ENCODE data around the gene MX2.
"Not testable (repeated sequence)": the region's sequence is repeated elsewhere in the genome, so short reads cannot be mapped to it uniquely, and the experiment has no call there.

Gene MX2

DNA sequence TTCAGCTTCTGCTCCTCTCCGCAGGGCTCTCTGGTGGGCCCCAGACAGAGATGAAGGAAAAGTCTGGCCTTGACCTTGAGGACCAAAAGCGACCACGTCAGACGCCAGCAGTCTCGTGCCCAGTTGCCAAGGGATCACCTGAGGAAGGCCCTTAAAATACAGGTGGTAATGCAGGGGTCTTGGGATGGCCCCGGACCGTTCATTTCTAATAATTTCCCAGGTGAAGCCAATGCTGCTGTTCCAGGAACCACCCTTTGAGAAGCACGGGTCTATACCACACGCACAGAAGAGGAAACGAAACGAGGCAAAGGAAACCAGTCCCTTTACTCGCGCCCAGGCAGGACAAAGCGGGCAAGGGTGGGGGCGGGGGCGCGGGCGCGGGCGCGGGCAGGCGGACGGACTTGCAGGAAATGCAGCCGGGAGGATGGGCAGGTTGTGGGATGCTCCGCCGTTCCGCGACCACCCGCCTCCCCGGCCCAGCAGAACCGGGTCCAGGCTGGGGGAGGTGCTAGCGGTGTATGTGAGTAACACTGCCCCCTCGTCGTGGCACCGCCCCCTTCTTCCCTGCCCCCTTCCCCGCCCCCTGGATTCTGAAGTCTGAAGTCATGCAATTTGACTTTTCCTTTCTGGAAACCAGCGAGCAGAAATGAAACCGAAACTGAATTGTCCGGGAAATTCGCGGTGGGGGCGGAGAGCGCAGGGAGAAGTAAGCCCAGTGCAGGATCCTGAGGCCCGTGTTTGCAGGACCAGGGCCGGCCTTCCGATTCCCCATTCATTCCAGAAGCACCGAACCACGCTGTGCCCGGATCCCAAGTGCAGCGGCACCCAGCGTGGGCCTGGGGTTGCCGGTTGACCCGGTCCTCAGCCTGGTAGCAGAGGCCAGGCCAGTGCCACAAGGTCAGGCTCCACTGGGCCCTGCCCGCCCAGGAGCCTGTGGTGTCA lies 58.4 kb downstream of the MX2 start:
- DNase-seq, result peak; percentile 52

DNA sequence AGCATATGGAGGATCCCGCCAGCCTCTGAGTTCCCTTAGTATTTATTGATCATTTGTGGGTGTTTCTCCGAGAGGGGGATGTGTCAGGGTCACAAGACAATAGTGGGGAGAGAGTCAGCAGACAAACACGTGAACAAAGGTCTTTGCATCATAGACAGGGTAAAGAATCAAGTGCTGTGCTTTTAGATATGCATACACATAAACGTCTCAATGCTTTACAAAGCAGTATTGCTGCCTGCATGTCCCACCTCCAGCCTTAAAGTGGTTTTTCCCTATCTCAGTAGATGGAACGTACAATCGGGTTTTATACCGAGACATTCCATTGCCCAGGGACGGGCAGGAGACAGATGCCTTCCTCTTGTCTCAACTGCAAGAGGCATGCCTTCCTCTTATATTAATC lies 59.2 kb downstream of the MX2 start:
- not testable (repeated sequence) for DNase-seq

DNA sequence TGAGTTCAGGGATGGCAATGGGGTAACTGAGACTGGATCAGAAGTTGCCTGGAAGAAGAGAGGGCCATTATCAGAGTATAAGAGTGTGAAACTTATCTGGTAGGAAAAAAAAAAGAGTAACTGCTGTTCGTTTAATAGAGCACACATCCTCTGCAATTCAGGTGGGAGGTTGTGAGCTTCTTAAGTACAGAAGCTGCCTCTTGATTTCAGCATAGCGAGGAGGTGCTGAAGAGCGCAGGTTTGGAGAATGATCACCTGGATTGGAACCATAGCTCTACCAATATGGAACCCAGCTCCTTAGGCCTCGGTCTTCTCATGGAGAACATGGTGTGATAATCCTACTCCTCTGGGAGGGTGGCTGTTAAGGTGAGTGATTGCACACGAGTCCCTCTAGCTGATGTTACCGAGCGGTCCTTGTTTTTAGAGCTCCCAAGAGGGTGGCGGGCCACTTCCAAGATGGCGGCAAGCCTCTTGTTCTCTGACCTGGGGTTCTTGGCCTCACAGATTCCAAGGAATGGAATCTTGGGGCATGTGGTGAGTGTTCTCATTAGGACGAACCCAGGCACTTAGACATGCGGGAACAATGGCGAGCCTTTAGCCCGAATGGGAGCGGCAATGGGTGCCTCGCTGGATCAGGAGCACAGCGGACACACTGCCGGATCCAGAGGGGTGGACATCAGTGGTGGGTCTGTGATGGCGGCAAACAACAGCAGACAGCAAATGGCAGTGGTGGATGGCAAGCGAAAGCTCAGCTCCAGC lies 60.9 kb downstream of the MX2 start:
- no peak for DNase-seq

DNA sequence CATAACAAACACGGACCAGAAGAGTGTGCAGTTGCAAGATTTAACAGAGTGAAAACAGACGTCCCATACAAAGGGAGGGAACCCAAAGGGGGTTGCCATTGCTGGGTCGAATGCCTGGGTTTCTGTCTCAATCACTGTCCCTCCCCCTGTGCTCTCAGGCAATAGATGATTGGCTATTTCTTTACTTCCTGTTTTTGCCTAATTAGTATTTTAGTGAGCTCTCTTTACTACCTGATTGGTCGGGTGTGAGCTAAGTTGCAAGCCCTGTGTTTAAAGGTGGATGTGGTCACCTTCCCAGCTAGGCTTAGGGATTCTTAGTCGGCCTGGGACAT lies 61.4 kb downstream of the MX2 start:
- not testable (repeated sequence) for DNase-seq

DNA sequence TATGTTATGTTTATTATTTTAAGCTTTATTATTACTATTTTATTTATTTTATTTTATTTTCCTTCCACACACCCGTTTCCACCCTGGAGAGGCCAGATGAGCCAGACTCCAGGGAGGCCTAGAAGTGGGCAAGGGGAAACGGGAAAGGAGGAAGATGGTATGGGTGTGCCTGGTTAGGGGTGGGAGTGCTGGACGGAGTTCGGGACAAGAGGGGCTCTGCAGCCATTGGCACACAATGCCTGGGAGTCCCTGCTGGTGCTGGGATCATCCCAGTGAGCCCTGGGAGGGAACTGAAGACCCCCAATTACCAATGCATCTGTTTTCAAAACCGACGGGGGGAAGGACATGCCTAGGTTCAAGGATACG lies 63.7 kb downstream of the MX2 start:
- DNase-seq, result no peak

DNA sequence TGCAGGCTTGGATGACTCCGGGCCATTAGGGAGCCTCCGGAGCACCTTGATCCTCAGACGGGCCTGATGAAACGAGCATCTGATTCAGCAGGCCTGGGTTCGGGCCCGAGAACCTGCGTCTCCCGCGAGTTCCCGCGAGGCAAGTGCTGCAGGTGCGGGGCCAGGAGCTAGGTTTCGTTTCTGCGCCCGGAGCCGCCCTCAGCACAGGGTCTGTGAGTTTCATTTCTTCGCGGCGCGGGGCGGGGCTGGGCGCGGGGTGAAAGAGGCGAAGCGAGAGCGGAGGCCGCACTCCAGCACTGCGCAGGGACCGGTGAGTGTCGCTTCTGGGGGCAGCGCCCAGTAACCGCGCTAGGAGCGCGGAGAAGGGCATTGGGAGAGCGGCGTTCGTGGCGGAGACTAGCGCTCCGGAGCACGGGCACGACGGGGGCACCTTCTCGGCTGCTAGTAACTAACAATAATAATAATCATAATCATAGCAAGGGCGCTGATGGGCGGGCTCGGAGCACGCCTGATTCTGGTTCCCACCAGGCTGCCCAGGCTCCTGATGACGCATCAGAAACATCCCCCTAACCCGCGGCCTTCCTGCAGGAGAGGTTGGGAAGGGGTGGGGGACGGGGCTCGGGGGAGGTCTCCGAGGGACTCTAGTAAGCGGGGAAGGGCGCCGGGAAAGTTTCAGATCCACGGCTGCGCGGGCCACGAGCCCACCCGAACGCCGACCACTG lies 64.3 kb downstream of the MX2 start, which contains the start of gene MX1:
Gene MX1, plus strand, starts transcription at position 286 of the 722 bp plus-strand sequence. CDS start 5,832 bp downstream, outside the sequence.
- DNase-seq, result no peak

DNA sequence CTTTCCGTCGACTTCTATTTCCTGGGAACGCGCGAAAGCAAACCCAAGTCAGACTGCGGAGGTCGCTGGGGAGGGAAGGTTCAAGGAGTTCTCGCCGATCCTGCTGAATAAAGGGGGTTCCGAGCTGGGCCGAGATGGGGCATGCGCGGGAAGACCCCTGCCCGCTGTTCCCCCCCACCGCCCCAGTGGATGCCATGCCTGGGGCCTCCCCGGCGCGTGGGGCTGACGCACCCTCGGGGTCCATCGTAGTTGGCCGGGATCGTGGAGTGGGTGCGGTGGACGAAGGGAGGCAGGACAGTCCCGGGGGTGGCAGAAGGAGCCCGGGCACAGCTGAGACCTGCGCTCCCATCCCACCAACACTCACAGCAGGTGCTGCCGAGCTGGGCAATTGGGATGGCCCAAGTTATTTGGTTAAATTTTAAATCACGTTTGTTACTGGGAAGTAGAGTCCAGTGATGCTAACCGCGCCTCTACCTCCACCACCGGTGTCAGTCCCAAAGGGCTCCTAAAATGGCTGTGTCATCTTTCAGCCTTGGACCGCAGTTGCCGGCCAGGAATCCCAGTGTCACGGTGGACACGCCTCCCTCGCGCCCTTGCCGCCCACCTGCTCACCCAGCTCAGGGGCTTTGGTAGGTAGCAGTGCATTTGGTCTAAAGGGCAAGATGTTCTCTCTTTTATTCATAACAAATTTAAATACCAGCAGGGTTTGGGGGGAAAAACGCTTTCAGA lies 65.0 kb downstream of the MX2 start:
- no peak for DNase-seq

DNA sequence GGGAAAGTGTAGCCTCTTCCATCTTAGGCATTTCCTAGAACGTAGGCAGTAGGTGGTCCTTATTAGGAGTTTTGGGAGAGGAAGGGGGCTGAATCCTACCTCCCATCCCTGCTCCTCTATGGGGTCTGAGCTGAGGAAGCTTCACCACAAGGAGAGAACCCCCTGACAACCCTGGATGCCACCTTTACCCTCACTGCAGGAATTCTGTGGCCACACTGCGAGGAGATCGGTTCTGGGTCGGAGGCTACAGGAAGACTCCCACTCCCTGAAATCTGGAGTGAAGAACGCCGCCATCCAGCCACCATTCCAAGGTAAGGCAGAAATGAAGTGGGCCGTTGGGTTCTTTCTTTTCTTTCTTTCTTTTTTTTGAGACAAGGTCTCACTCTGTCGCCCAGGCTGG lies 65.7 kb downstream of the MX2 start:
- DNase-seq, result no peak

DNA sequence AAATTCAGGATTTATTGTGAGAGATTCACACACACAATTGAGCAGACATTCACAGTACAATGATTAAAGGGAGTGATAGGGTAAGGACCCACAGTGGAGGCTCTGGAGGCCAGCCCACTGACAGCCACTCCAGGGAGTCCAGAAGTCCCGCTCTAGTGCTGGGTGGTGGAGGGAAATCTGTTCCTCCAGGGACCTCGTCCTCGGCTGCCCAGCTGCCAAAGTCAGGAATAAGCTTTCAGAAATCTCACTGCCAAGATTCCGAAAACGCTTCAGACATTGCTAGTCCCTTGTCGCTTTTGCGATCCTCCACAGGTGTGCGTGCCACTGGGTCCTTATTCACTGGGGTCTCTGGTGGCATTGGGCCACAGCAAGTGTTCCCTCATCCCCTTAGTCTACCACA lies 66.5 kb downstream of the MX2 start:
- no peak for DNase-seq

DNA sequence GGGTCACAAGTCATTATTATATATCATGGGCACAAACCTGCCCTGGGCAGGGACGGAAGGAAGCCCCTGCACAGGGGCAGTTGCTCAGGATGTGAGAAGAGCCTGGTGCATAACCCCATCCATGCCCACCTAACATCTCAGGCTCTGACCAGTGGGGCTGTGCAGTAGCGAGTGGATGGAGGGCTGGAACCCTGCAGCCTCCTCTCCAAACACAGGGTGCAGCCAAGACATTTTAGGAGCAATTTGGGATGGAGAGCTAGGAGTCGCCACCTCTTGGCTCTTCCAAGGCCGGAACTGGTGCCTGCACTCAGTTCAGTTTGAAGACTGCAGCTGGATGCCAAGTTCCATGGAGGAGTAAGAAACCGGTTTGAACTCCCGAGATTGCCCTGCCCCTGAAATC lies 67.0 kb downstream of the MX2 start:
- no peak for DNase-seq

DNA sequence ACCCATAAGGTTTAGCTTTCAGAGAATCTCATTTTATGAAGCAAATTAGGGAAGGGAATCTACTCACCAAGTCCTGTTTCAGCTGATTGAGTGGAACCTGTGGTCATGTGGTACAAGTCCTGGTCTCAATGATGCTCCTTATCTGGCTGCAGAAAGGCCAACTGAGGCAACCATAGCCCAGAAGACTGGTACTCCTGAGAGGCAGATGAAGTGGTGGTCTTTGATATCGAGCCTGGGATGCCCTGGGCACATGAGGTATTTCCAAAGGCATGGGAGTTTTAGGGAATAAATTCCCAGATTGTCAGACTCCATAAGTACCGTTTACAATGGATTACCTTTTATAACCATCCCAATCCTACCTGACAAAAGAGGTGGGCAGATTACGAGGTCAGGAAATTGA lies 67.5 kb downstream of the MX2 start:
- no peak for DNase-seq

DNA sequence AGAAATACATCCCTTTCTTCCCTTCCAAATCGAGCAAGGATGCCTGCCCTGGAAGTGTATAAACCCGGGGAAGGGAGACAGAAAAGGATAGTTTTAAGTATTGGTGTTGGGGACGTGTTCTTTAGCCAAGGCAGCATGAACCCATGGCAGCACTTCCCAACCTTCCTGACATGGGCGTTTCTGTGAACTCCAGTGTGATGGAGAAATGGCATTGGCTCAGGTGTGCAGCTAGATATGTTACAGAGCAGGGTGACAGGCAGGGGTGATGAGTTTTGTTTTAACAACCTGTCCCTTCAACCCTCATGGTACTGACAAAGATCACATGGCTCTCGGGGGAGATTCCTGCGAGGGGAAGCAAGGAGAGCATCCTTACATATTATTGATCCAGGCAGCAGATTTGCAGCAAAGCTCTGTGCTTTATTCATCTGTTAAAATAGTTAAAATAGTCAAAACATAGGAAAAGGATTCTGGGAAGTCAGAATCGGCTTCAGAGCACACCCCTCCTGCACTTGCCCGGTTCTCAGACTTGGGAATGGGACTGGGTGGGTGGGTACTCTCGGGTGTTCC lies 68.2 kb downstream of the MX2 start:
- no peak for DNase-seq

DNA sequence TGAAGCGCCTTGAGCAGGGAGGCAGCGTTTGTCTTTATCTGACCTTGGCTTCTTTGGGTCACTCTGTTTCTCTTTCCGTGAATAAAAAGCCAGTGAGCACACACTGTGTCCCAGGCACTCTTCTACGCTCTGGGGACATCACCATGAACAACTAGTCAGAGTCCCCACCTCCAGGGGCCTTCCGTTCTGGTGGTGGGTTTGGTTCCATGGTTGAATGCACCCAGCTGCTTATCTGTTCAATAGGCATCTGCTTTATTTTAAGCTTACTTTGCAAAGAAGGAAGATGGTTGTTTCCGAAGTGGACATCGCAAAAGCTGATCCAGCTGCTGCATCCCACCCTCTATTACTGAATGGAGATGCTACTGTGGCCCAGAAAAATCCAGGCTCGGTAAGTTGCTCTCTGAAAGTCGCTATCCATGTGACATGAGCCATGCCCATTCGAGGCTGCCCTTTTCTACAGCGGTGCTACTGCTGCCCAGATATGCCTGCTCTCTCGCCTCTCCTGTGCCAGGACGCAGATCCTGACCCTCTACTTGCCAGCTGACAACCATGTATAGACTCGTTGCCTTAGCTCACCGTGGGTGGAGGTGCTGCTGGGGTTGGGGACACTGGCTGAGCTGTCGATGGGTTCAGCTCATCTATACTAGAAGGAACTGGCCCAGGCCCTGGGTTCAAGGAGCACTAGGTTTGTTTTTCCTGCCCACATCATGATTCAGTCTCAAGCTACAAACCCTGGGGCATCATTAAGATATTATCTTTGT lies 70.1 kb downstream of the MX2 start:
- no peak for DNase-seq

DNA sequence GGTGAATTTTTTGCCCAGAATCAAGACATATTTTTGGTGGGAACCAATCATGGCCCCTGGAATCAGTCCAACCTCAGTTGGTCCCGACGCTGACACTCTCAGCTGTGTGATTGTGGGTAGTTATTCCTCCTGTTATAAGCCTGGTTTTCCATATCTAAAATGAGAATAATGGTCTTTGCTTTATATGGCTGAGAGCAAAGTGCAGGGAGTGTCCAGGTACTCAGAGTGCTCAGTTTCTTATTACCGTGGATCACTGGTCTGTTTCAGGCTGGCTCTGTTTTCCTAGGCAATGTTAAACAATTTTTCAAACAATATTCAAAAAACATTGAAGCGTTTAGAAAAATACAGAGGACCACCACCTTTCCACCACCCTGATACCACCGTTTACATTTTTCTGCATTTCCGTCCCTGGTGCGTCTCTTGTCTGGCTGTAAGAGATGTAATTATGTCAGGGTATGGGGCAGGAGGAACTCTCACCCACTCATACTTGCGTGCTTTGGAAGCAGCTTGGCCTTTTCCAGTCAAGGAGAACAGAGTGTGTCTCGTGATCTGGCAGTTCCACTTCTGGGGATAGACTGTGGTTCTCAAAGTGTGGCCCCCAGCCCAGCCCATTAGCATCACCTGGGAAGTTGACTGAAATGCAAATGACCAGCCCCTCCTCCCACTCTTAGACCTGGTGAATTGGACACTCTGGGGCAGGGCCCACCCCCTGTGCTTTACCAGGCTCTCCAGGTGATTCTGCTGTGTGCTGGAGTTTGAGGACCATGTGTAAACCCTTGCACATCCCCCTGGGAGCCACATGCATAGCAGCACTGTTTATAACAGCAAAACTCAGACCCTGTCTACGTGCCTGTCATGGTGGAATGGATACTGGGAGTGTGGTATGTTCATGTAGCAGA lies 71.0 kb downstream of the MX2 start:
- no peak for DNase-seq

DNA sequence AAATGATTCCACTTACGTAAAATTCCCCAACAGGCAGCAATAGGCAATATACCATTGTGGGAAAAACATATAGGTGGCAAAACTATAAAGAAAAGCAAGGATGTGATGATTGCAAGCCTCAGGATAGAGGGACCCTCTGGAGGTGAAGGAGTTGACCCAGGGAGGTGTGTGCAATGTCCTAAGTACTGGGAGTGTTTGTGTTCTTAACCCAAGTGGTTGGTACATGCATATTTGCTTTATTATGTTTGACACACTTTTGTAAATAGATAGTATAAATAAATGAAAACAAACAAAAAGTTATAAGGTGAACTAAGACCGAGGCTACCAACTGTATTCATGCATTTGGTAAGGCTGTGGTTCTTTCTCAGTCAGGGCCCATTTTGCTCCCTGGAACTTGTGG lies 71.7 kb downstream of the MX2 start:
- DNase-seq, result no peak

DNA sequence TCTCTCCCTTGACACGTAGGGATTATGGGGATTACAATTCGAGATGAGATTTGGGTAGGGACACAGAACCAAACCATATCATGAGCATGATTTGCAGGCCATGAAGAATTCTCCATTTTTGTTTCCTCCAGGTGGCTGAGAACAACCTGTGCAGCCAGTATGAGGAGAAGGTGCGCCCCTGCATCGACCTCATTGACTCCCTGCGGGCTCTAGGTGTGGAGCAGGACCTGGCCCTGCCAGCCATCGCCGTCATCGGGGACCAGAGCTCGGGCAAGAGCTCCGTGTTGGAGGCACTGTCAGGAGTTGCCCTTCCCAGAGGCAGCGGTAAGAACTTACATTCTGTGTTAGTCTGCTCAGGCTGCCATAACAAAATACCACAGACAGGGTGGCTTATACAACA lies 73.9 kb downstream of the MX2 start:
- DNase-seq, result no peak

DNA sequence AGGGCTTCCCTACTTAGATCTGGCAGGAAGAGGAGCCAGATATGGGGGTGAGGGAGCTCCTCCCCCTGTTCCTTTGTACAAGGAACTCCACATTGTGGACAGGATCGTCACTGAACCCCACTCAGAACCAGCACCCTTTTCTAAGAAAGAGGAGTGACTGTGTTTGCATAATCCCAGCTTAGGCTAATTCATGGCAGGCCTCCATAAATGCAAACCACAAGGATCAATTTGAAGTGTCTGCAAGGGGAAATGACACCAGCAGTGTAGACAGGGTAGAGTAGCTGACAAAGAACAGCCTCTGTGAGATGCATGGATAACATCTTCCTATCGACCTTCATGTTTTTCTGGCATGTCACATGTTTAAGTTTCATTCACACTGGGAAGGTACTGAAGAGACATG lies 75.9 kb downstream of the MX2 start:
- DNase-seq, result no peak

DNA sequence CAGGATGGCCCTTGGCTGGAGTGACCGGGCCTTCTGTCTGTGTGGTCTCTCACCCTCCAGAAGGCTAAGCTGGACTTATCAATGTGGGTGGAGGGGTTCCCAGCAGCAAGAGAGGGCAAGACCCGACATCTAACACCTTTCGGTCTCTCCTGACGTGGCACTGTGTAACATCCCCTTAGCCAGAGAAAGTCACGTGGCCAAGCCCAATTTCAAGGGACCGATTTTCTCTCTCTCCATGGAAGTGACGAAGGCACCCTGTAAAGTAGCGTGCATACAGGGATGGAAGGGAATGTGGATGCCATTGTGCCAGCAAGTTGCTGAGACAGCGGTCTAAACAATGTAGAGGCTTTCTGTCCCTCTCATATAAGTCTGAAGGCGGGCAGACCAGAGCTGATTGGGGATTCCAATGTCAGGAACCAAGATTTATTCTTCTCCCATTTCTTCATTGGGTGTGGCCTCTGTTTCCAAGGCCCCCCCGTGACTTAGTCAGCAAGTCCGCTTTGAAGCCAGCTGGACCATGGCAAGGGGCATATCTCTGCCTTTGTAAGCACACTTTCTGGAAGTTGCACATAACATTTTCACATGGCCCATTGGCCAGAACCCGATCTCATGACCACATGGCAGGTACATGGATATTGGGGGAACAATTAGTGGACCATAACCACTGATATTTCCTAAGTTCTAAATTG lies 76.7 kb downstream of the MX2 start:
- no peak for DNase-seq

DNA sequence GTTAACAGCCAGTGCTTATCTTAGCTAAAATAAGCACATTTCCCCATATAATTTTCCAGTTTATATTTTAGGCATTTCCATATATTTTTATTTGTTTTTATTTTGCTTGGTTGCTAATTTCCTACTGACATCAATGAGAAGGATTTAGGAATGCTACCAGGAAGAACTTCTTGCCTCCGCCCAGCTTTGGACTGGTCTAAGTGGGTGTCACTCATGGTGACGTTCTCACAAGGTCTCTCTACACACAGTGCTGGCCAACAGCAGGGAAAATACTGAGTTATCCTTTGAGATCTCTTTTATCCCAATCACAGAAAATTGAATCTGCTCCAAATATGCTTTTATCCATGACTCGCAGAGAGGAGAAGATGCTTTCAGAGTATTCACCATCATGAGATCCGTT lies 77.4 kb downstream of the MX2 start:
- no peak for DNase-seq

DNA sequence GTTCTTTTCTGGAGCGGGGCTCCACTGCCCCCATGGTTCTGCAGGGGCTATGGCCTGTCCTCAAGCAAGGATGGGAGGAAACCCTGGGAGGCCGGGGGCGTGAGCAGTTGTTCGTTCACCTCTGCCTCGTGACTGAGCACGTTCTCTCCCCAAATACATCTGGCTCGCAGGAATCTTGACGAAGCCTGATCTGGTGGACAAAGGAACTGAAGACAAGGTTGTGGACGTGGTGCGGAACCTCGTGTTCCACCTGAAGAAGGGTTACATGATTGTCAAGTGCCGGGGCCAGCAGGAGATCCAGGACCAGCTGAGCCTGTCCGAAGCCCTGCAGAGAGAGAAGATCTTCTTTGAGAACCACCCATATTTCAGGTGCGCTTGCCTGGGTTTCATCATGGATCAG lies 79.7 kb downstream of the MX2 start:
- DNase-seq, result no peak
